Adrenal gland (tissue), 5 donors: ENCODE data around the gene CCDC169.

Experiments
- CTCF ChIP-seq, 6 experiments: fragments of 450-650 bp in 4 of 6; fragments of 200-600 bp in 2 of 6; sonication (generic) in 1 of 6; IDR thresholded peaks; 1 replicate in 5 of 6; 2 replicates in 1 of 6; pipeline versions ENCODE4 v1.5.1 to v1.8.0; 2016 to 2021; ENCODE audit warnings: antibody characterized with exemption in 6 of 6, mild to moderate bottlenecking in 2 of 6, moderate library complexity in 1 of 6
- POLR2A ChIP-seq, 2 donors: fragments of 450-650 bp; IDR thresholded peaks; one replicate each; pipeline ENCODE4 v1.6.1; 2017; ENCODE audit warnings: antibody characterized with exemption in 2 of 2, mild to moderate bottlenecking in 2 of 2, moderate library complexity in 1 of 2
- donor health status: DM: no; HTN: no; CAD: no.

- TF ChIP-seq CTCF (IDR thresholded peaks at IDR 0.05) (no peak), POLR2A (IDR thresholded peaks at IDR 0.05) (no peak)
Measured at GRCh38 chr13:36242761-36243160, 54.9 kb downstream of the CCDC169 start.
